Islet of Langerhans (tissue), 1 donor: ENCODE measurements around the gene RNF180.
A peak's percentile ranks its signal among the peaks of the same experiment; 100 is the strongest.

ENCODE experiments used
- FAIRE-seq: peaks from one replicate; lab custom pipeline; 2011; peaks lifted over from hg19 to GRCh38; lab: Jason Lieb, UNC

The RNF180 gene

GRCh38 chr5:64165500-64166200 lies at the start of gene RNF180:
Gene RNF180, plus strand, starts transcription at chr5:64165843. Its CDS starts 34,965 bp downstream, at chr5:64200808.
- no peak for FAIRE-seq

- no peak for FAIRE-seq
These were observed 40.1 kb upstream of the RNF180 start for GRCh38 chr5:64125521-64125920.

GRCh38 chr5:64126202-64126741 lies 39.4 kb upstream of the RNF180 start:
- FAIRE-seq = no peak

GRCh38 chr5:64140018-64140417 lies 25.6 kb upstream of the RNF180 start:
- FAIRE-seq = no peak

- FAIRE-seq = no peak
These were observed 21.0 kb upstream of the RNF180 start for GRCh38 chr5:64144425-64145215.

GRCh38 chr5:64145216-64145895 lies 20.3 kb upstream of the RNF180 start:
- FAIRE-seq = no peak

GRCh38 chr5:64147379-64147778 lies 18.3 kb upstream of the RNF180 start:
- no peak for FAIRE-seq

GRCh38 chr5:64147849-64148441 lies 17.7 kb upstream of the RNF180 start:
- peak; percentile 97 for FAIRE-seq

- no peak for FAIRE-seq
These were observed 16.4 kb upstream of the RNF180 start for GRCh38 chr5:64149268-64149667.

GRCh38 chr5:64149857-64150521 lies 15.7 kb upstream of the RNF180 start:
- FAIRE-seq = no peak

GRCh38 chr5:64156261-64156660 lies 9.4 kb upstream of the RNF180 start:
- FAIRE-seq = no peak

- FAIRE-seq = no peak
These were observed 6.8 kb upstream of the RNF180 start for GRCh38 chr5:64158827-64159226.

GRCh38 chr5:64160201-64160600 lies 5.4 kb upstream of the RNF180 start:
- FAIRE-seq = no peak

- no peak for FAIRE-seq
These were observed 4.2 kb upstream of the RNF180 start for GRCh38 chr5:64161420-64161819.

GRCh38 chr5:64163135-64163534 lies 2.5 kb upstream of the RNF180 start:
- FAIRE-seq = no peak

- no peak for FAIRE-seq
These were observed 1.9 kb upstream of the RNF180 start for GRCh38 chr5:64163746-64164145.

- FAIRE-seq = peak; percentile 88
These were observed 1.5 kb upstream of the RNF180 start for GRCh38 chr5:64164166-64164565.

GRCh38 chr5:64165160-64165499 lies 513 bp upstream of the RNF180 start:
- no peak for FAIRE-seq

GRCh38 chr5:64166201-64166959 lies 737 bp downstream of the RNF180 start:
- no peak for FAIRE-seq

GRCh38 chr5:64176301-64176700 lies 10.7 kb downstream of the RNF180 start:
- peak; percentile 17 for FAIRE-seq

GRCh38 chr5:64180661-64181343 lies 15.2 kb downstream of the RNF180 start:
- FAIRE-seq = no peak
